Naive B cell (primary cell): ENCODE results near the gene INPP5F. TPM values are rescaled to one million over a fixed set of nuclear protein-coding genes. Genes with fewer than 3 reads are reported as not detected.
A peak's percentile ranks its signal among the peaks of the same experiment; 100 is the strongest.
"Not testable (repeated sequence)": the region's sequence is repeated elsewhere in the genome, so short reads cannot be mapped to it uniquely, and the experiment has no call there.

Source experiments
- ATAC-seq, 2 donors: fragments of 150-1000 bp; cut with Tn5 transposase; 2 replicates each; pipeline ENCODE4 v1.10.0; 2021; ENCODE audit warnings: low read depth in 2 of 2, mild to moderate bottlenecking in 2 of 2, moderate library complexity in 2 of 2
- DNase-seq: peaks from one replicate; pipeline ENCODE4 v3.0.0; 2022
- H3K27ac Mint-ChIP-seq, 6 donors: one replicate each; pipeline ENCODE4 v1.8.0; 2020 to 2022; ENCODE audit warnings: mild to moderate bottlenecking in 6 of 6, mixed read lengths in 6 of 6, moderate library complexity in 5 of 6, inconsistent platforms in 2 of 6
- H3K27me3 Mint-ChIP-seq, 3 donors: one replicate each; pipeline ENCODE4 v1.8.0; 2021 to 2022; ENCODE audit warnings: mixed read lengths in 3 of 3, mild to moderate bottlenecking in 1 of 3
- H3K36me3 Mint-ChIP-seq, 2 donors: one replicate each; pipeline ENCODE4 v1.8.0; 2020 to 2022; ENCODE audit warnings: mixed read lengths in 2 of 2, inconsistent platforms in 1 of 2, mild to moderate bottlenecking in 1 of 2
- H3K4me1 Mint-ChIP-seq, 3 donors: one replicate each; pipeline ENCODE4 v1.8.0; 2020 to 2022; ENCODE audit warnings: mixed read lengths in 3 of 3, inconsistent platforms in 1 of 3, mild to moderate bottlenecking in 1 of 3, moderate library complexity in 1 of 3
- H3K4me3 Mint-ChIP-seq, 8 donors: one replicate each; pipeline ENCODE4 v1.8.0; 2020 to 2022; ENCODE audit warnings: mild to moderate bottlenecking in 8 of 8, mixed read lengths in 8 of 8, moderate library complexity in 8 of 8, inconsistent platforms in 2 of 8
- H3K9me3 Mint-ChIP-seq, 7 donors: one replicate each; pipeline ENCODE4 v1.8.0; 2020 to 2022; ENCODE audit warnings: mixed read lengths in 7 of 7, mild to moderate bottlenecking in 5 of 7, inconsistent platforms in 2 of 7, moderate library complexity in 1 of 7
- polyA plus RNA-seq, 6 donors: library from polyadenylated mRNA; unstranded; fragments of 300-500 nt; fragmentation: Illumina TruSeq; gene quantifications; one replicate each; pipeline ENCODE4 v1.2.3, GENCODE V29; 2021; ENCODE audit warnings: low read depth in 6 of 6

The INPP5F gene
- polyA plus RNA-seq, 6 donors from 2014 or later: 13.0 to 27.1 (median 19.3) TPM

- DNase-seq (no peak), ATAC-seq (no peak)
- H3K4me1 Mint-ChIP-seq: peaks cover 14 to 35% (median 26%) of the 10 kb centered on the region in 3 donors
Measured at GRCh38 chr10:119860866-119861607, 135.2 kb downstream of the INPP5F start.

GRCh38 chr10:119862524-119862923 is 136.7 kb downstream of the INPP5F start:
- H3K9me3 Mint-ChIP-seq: peaks cover 0 to 12% (median 5%) of the 10 kb centered on the region in 7 donors
- peaks cover 16 to 38% (median 34%) of the 10 kb centered on the region in 3 donors for H3K4me1 Mint-ChIP-seq
- DNase-seq (no peak), ATAC-seq (no peak)
- H3K4me3 Mint-ChIP-seq: no peak overlapping the region
- H3K36me3 Mint-ChIP-seq: peaks cover 5 to 11% of the 10 kb centered on the region in 2 donors
- H3K27me3 Mint-ChIP-seq: no peaks in the 10 kb centered on the region
- H3K27ac Mint-ChIP-seq: peak overlapping the region in 1 of 6 donors; percentile 47

More at GRCh38 chr10:119860866-119861607, 135.2 kb downstream of the INPP5F start:
- H3K4me3 Mint-ChIP-seq: no peak overlapping the region
- H3K27me3 Mint-ChIP-seq: no peaks in the 10 kb centered on the region
- H3K9me3 Mint-ChIP-seq: peaks cover 0 to 12% (median 5%) of the 10 kb centered on the region in 7 donors
- peaks cover 5 to 11% of the 10 kb centered on the region in 2 donors for H3K36me3 Mint-ChIP-seq
- peak overlapping the region in 3 of 6 donors; percentile 20 to 63 (median 21) for H3K27ac Mint-ChIP-seq

GRCh38 chr10:119863951-119864565 is 138.2 kb downstream of the INPP5F start:
- H3K36me3 Mint-ChIP-seq: peaks cover 5 to 11% of the 10 kb centered on the region in 2 donors
- H3K4me3 Mint-ChIP-seq: peak overlapping the region in 1 of 8 donors; percentile 56
- peaks cover 20 to 47% (median 43%) of the 10 kb centered on the region in 3 donors for H3K4me1 Mint-ChIP-seq
- ATAC-seq: no peak
- peaks cover 0 to 12% (median 5%) of the 10 kb centered on the region in 7 donors for H3K9me3 Mint-ChIP-seq
- DNase-seq: no peak
- H3K27ac Mint-ChIP-seq: peak overlapping the region in 2 of 6 donors; percentile 24 to 71
- H3K27me3 Mint-ChIP-seq: no peaks in the 10 kb centered on the region

GRCh38 chr10:119865699-119866240 is 139.9 kb downstream of the INPP5F start:
- no peaks in the 10 kb centered on the region for H3K27me3 Mint-ChIP-seq
- peak overlapping the region in 1 of 6 donors; percentile 87 for H3K27ac Mint-ChIP-seq
- peak overlapping the region in 1 of 8 donors; percentile 14 for H3K4me3 Mint-ChIP-seq
- DNase-seq (no peak), ATAC-seq (no peak)
- peaks cover 0 to 12% (median 5%) of the 10 kb centered on the region in 7 donors for H3K9me3 Mint-ChIP-seq
- H3K36me3 Mint-ChIP-seq: peaks cover 5 to 11% of the 10 kb centered on the region in 2 donors
- H3K4me1 Mint-ChIP-seq: peaks cover 17 to 50% (median 43%) of the 10 kb centered on the region in 3 donors

- peak overlapping the region in 1 of 6 donors; percentile 42 for H3K27ac Mint-ChIP-seq
- no peaks in the 10 kb centered on the region for H3K27me3 Mint-ChIP-seq
- H3K4me3 Mint-ChIP-seq: peak overlapping the region in 1 of 8 donors; percentile 33
Measured at GRCh38 chr10:119867317-119867716, 141.5 kb downstream of the INPP5F start.

GRCh38 chr10:119869398-119869797 is 143.5 kb downstream of the INPP5F start:
- Mint-ChIP-seq H3K4me3 (peak overlapping the region in 2 of 8 donors; percentile 42 to 45), H3K27ac (peak overlapping the region in 1 of 6 donors; percentile 87), H3K4me1 (peaks cover 26 to 67% (median 41%) of the 10 kb centered on the region in 3 donors)
- not testable (repeated sequence) for ATAC-seq, H3K27me3 Mint-ChIP-seq, H3K36me3 Mint-ChIP-seq, DNase-seq, H3K9me3 Mint-ChIP-seq

More at GRCh38 chr10:119867317-119867716, 141.5 kb downstream of the INPP5F start:
- Mint-ChIP-seq H3K4me1 (peaks cover 18 to 61% (median 34%) of the 10 kb centered on the region in 3 donors), H3K9me3 (peaks cover 0 to 12% (median 5%) of the 10 kb centered on the region in 7 donors), H3K36me3 (peaks cover 5 to 11% of the 10 kb centered on the region in 2 donors)
- no peak for ATAC-seq
- DNase-seq: no peak

- ATAC-seq (peak; percentile 15 to 21), DNase-seq (peak; percentile 45)
- no peaks in the 10 kb centered on the region for H3K27me3 Mint-ChIP-seq
- H3K9me3 Mint-ChIP-seq: peaks cover 0 to 1% (median 0%) of the 10 kb centered on the region in 7 donors
- peak overlapping the region; percentile 79 to 94 (median 88) for H3K4me3 Mint-ChIP-seq
- H3K27ac Mint-ChIP-seq: peak overlapping the region in 5 of 6 donors; percentile 38 to 93 (median 68)
- H3K4me1 Mint-ChIP-seq: peaks cover 19 to 50% (median 24%) of the 10 kb centered on the region in 3 donors
- no peaks in the 10 kb centered on the region for H3K36me3 Mint-ChIP-seq
Measured at GRCh38 chr10:119871881-119872609, 146.2 kb downstream of the INPP5F start.

- ATAC-seq: peak in 1 of 2 donors; percentile 4
- Mint-ChIP-seq H3K27me3 (no peaks in the 10 kb centered on the region), H3K4me1 (peaks cover 19 to 47% (median 24%) of the 10 kb centered on the region in 3 donors), H3K27ac (peak within 1 kb of the TSS; percentile 76 to 97 (median 94)), H3K4me3 (peak within 1 kb of the TSS; percentile 86 to 96 (median 93)), H3K9me3 (peaks cover 0 to 1% (median 0%) of the 10 kb centered on the region in 7 donors), H3K36me3 (no peaks in the 10 kb centered on the region)
- no peak for DNase-seq
Measured at GRCh38 chr10:119872610-119872859, 146.7 kb downstream of the INPP5F start, which contains the start of gene MCMBP. Gene MCMBP, minus strand, starts transcription at chr10:119872843. Its CDS starts 259 bp downstream, at chr10:119872584.

GRCh38 chr10:119872860-119873681 is 147.2 kb downstream of the INPP5F start:
- H3K4me3 Mint-ChIP-seq: peak overlapping the region; percentile 86 to 96 (median 93)
- no peaks in the 10 kb centered on the region for H3K27me3 Mint-ChIP-seq
- peak overlapping the region; percentile 76 to 97 (median 94) for H3K27ac Mint-ChIP-seq
- no peaks in the 10 kb centered on the region for H3K36me3 Mint-ChIP-seq
- ATAC-seq (peak; percentile 88 to 89), DNase-seq (peak; percentile 89)
- peaks cover 19 to 42% (median 24%) of the 10 kb centered on the region in 3 donors for H3K4me1 Mint-ChIP-seq
- peaks cover 0 to 1% (median 0%) of the 10 kb centered on the region in 7 donors for H3K9me3 Mint-ChIP-seq

GRCh38 chr10:119878524-119878923 is 152.7 kb downstream of the INPP5F start:
- DNase-seq: no peak
- Mint-ChIP-seq H3K27me3 (no peaks in the 10 kb centered on the region), H3K27ac (no peak overlapping the region), H3K4me3 (no peak overlapping the region), H3K36me3 (no peaks in the 10 kb centered on the region), H3K9me3 (peaks cover 0 to 1% (median 0%) of the 10 kb centered on the region in 7 donors), H3K4me1 (peaks cover 6 to 8% (median 7%) of the 10 kb centered on the region in 3 donors)
- no peak for ATAC-seq
